Measurements from ENCODE around the gene MBD2.

Gene MBD2

DNA sequence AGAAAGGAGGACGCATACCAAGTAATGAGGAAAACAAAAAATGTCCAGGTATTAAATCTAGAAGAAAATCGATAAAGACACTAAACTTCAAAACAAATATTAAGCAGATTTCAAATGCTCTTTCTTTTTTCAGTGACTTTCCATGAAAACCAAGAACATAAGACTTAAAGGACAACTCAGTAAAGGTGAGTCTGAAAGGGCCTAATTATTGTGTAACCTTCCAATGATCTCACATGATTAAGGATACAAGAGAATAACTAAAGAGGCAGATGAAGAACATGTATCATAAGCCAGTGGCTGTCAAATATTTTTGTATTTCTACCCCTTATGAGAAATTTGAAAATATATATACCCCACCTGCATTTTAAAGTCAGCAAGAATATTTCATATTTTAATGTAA, 30.7 kb downstream of the MBD2 start:
- DNase-seq, result no peak

DNA sequence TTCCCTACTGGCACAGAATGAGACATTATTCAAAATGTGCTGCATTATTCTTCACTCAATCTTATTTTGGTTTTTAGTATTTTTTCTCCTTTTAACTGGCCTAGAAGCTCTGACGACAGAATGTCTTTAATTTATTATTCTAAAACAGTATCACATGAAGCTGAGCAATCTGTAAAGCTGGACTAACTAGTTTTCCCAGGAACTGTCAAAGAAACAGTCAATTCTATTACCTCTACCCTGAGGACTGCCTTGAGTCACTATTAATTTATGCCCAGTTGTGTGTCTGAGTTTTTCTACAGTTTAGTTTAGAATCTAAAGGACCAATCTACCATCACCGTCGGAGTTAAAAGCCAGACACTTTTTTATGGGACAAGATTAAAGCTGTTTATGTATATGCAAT, 31.6 kb downstream of the MBD2 start:
- no peak for DNase-seq

DNA sequence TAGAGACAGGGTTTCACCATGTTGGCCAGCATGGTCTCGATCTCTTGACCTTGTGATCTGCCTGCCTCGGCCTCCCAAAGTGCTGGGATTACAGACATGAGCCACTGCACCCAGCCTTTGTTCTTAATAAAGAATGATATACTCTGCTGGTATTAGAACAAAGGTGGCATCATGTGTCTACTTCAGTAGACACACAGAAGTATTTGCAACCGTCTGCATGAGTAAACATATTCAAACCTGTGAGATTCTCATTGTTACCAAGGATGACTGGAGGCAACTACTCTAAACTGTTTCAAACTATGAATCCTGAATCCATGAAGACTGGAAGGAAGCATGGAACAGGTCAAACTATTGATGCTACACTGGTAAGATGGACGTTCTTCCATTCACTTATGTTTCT, 32.1 kb downstream of the MBD2 start:
- DNase-seq, result no peak

GRCh38 chr18:54191352-54191751, 33.1 kb downstream of the MBD2 start:
- DNase-seq, result no peak

DNA sequence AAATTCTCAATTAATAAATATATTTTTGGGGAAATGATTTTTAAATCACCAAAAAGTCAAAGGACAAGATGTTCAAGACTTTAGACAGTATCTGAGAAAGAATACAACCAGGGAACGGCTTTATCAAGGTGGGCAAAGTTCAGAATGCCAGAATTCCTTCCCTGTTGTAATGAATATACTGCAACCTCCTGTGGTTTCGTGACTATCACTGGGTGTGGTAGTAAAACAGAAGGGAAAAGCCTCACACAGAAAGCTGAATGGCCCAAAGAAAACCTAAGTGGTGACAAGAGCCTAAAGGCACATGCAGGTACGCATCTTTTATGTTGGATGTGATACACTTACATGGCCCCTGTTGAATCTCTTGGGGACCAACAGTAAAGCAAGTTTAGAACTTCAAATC, 37.1 kb downstream of the MBD2 start:
- DNase-seq, result no peak

GRCh38 chr18:54184836-54185235, 39.6 kb downstream of the MBD2 start:
- no peak for DNase-seq

GRCh38 chr18:54183390-54183789, 41.1 kb downstream of the MBD2 start:
- DNase-seq, result no peak

DNA sequence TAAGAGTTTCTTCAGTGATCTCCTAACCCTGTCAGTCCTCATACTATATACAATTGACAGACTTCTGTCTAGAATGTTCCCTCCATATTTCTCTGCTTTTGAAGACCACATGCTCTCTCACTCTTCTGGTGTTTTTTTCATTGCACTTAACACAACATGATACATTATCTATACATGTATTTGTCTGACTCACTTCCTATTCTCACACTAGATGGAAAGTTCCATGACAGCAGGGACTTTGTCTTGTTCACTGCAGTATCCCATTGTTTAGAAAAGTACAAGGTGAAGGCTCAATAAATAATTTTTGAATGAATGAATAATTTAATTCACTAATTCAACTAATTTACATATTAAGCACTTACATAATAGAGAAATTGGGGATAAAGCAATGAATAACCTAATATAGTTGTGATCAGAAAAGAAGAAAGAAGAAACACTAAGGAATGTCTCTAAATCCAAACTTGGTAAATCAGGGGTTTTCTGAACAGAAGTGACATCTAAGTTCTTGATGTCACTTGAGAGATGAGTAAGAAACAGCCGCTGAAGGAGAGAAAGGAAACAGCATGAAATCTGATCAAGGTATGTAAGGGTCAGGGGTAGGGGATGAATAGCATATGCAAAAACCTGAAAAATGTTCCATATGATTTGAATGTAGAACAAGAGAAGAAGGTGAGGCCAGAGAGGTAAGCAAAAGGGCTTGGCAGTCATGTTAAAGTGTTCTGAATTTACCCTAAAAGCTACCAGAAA, 42.4 kb downstream of the MBD2 start:
- DNase-seq, result peak in 1 of 5 experiments; percentile 50

- peak in 1 of 5 experiments; percentile 81 for DNase-seq
Observed at GRCh38 chr18:54173980-54174630, 50.4 kb downstream of the MBD2 start.

DNA sequence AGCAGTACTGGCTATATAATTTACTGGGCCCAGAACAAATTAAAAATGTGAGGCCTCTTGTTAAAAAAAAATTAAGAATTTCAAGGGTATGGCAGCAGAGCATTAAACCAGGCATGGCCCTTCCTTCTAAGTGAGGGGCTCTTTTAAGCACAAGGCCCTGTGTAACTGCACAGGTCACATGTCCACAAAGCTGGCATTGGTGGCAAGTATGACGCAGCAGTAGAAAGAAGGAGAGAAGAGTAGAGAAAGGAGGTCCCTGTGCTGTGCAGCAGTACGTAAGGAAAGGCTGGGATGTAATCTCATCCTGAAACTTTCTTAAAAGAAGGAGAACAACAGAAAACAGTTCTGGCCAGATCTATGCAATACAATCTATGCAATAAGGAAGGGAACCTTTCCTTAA, 51.2 kb downstream of the MBD2 start:
- no peak for DNase-seq

GRCh38 chr18:54169431-54170403, 54.8 kb downstream of the MBD2 start:
- no peak for DNase-seq

DNA sequence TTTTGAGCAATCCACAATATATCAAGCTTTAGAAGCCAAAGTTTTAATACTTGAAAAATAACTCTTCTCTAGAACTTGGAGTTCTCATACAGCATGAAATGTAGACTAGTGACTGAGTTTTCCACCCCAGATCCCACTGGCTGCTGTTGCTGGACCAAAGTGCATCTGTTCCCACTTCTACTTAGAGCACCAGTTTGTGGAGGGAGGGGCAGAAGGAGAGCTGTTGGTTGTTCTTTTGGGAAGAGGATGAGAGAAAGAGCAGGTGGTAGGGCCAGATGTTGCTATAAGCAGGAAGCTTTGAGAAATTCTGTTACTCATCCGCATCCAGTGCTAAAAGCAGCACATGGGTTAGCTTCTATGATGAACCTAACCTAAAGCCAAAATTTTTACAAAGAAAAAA, 59.0 kb downstream of the MBD2 start:
- DNase-seq, result no peak

- peak in 1 of 5 experiments; percentile 46 for DNase-seq
Observed at GRCh38 chr18:54163453-54163852, 61.0 kb downstream of the MBD2 start.

GRCh38 chr18:54162431-54162830, 62.0 kb downstream of the MBD2 start:
- DNase-seq, result no peak

- DNase-seq, result no peak
Observed at GRCh38 chr18:54161267-54161666, 63.2 kb downstream of the MBD2 start.

GRCh38 chr18:54159906-54160305, 64.6 kb downstream of the MBD2 start:
- no peak for DNase-seq

- DNase-seq, result no peak
Observed at GRCh38 chr18:54157646-54158385, 66.7 kb downstream of the MBD2 start.

GRCh38 chr18:54155412-54155811, 69.1 kb downstream of the MBD2 start:
- no peak for DNase-seq

- DNase-seq, result no peak
Observed at GRCh38 chr18:54154231-54154630, 70.2 kb downstream of the MBD2 start.

DNA sequence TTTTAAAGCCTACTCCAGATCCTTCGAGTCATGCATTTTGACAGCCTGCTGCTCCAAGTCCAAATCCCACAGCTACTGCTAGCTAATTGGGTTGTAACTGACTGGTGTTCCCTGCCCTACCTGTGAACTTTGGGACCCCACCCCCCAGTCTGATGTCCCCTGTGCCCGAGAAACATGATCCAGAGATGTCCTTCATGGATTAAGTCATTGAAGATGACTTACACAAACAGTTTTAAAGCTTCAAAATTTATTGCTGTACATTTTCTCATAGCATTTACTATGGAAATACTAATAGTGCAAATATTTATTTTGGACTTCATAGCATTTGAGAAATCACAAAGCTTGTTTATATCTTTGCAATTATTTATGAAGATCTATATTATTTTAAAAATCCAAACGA, 73.1 kb downstream of the MBD2 start:
- no peak for DNase-seq

GRCh38 chr18:54150226-54150625, 74.2 kb downstream of the MBD2 start:
- no peak for DNase-seq

- peak in 2 of 5 experiments; percentile 56 to 86 for DNase-seq
Observed at GRCh38 chr18:54149078-54149697, 75.3 kb downstream of the MBD2 start.
